ENCODE measurements around the gene RELA. TPM values are rescaled to one million over a fixed set of nuclear protein-coding genes. Genes with fewer than 3 reads are reported as not detected.

Gene RELA
- total and polyA plus RNA-seq, 2 of the 13 experiments (the other 11 are each of a cell fraction or from before 2014, with no cell fraction given): 21.4 to 40.5 TPM

- TF ChIP-seq ARID4A (CRISPR knock-in tag; IDR thresholded peaks at IDR 0.05; ENCODE audit: borderline replicate concordance): no peak
- no peak for TF ChIP-seq ZNF629 (CRISPR knock-in tag; conservative IDR thresholded peaks at IDR 0.05)
- no peak for TF ChIP-seq SETDB1 (CRISPR knock-in tag; IDR thresholded peaks at IDR 0.05; ENCODE audit: borderline replicate concordance)
- TF ChIP-seq TSC22D2 (CRISPR knock-in tag; IDR thresholded peaks at IDR 0.05; ENCODE audit: borderline replicate concordance): no peak
- no peak for TF ChIP-seq HBP1 (CRISPR knock-in tag; IDR thresholded peaks at IDR 0.05; ENCODE audit: low read depth)
- TF ChIP-seq TOE1 (CRISPR knock-in tag; IDR thresholded peaks at IDR 0.05): no peak
- no peak for TF ChIP-seq HNRNPUL1 (IDR thresholded peaks at IDR 0.05; ENCODE audit: low read depth, low read length)
- 0 out of 2 replicates have a peak, but pooled peaks have one; percentile 26 for TF ChIP-seq MED13 (CRISPR knock-in tag; IDR thresholded peaks at IDR 0.05)
- TF ChIP-seq ZNF879 (CRISPR knock-in tag; IDR thresholded peaks at IDR 0.05): no peak
- 0 out of 2 replicates have a peak, but pooled peaks have one; percentile 16 for TF ChIP-seq ZNF782 (CRISPR knock-in tag; IDR thresholded peaks at IDR 0.05; ENCODE audit: borderline replicate concordance)
- TF ChIP-seq ZNF644 (CRISPR knock-in tag; IDR thresholded peaks at IDR 0.05; ENCODE audit: low read depth): no peak
- TF ChIP-seq ZNF256 (CRISPR knock-in tag; conservative IDR thresholded peaks at IDR 0.05): no peak
- TF ChIP-seq ZNF530 (CRISPR knock-in tag; IDR thresholded peaks at IDR 0.05; ENCODE audit: low read depth): no peak
- 0 out of 2 replicates have a peak, but pooled peaks have one; percentile 33 for TF ChIP-seq ZNF800 (CRISPR knock-in tag; IDR thresholded peaks at IDR 0.05)
Measured at GRCh38 chr11:65651589-65652510, 10.9 kb downstream of the RELA start (continued).

Data from HepG2 (cell line).